ENCODE data around the gene DIP2B.
A peak's percentile ranks its signal among the peaks of the same experiment; 100 is the strongest.

Gene DIP2B

GRCh38 chr12:50620978-50621360, 116.2 kb downstream of the DIP2B start:
- H3K4me3 ChIP-seq (ENCODE audit: low read depth, low read length) = no peak overlapping the region
- TF ChIP-seq, protein P1, sequence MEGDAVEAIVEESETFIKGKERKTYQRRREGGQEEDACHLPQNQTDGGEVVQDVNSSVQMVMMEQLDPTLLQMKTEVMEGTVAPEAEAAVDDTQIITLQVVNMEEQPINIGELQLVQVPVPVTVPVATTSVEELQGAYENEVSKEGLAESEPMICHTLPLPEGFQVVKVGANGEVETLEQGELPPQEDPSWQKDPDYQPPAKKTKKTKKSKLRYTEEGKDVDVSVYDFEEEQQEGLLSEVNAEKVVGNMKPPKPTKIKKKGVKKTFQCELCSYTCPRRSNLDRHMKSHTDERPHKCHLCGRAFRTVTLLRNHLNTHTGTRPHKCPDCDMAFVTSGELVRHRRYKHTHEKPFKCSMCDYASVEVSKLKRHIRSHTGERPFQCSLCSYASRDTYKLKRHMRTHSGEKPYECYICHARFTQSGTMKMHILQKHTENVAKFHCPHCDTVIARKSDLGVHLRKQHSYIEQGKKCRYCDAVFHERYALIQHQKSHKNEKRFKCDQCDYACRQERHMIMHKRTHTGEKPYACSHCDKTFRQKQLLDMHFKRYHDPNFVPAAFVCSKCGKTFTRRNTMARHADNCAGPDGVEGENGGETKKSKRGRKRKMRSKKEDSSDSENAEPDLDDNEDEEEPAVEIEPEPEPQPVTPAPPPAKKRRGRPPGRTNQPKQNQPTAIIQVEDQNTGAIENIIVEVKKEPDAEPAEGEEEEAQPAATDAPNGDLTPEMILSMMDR (IDR thresholded peaks at IDR 0.05; ENCODE audit: control insufficient read depth, extremely low read depth, insufficient read depth) = no peak
- DNase-seq (ENCODE audit: low read depth) = no peak

DNA sequence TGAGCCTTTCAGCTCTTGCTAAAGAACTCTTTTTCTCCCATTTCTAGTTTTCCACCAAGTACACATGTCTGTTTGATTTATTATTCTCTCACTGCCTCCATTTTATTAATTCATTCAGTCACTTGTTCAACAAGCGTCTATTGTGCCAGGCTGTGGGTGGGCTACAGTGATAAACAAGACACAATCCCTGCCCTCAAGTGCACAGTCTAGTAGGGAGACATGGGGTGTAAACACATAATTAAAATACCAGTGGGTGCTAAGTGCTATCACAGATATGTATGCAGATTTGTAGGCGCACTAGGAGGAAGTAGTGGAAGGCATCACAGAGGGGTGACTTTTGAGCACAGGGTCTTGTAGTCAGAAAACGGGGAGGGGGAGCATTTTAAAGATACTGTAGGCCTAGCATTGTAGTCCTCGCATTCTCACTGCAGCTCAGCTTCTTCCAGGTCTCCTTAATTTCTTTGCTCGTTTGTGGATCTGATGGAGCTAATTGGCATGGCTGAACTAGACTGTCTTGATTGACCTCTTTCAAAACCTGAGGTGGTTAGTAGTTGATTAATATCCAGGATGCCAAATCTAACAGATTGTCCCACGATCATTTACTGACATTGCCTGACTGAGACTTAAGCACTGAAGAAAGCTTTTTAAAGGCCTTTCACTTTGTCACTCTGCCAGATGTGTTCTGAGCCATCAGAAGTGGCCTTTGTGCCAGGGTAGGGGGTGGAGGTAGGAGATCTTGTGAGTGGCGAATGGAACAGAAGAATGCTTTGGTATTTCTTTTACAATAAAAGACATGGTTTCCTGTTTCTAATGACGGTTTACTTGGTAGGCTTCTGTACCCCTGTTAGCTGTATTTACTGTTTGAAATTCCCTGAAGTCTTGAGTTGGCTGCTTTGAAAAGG, 116.9 kb downstream of the DIP2B start:
- DNase-seq (ENCODE audit: low read depth) = peak; percentile 46

DNA sequence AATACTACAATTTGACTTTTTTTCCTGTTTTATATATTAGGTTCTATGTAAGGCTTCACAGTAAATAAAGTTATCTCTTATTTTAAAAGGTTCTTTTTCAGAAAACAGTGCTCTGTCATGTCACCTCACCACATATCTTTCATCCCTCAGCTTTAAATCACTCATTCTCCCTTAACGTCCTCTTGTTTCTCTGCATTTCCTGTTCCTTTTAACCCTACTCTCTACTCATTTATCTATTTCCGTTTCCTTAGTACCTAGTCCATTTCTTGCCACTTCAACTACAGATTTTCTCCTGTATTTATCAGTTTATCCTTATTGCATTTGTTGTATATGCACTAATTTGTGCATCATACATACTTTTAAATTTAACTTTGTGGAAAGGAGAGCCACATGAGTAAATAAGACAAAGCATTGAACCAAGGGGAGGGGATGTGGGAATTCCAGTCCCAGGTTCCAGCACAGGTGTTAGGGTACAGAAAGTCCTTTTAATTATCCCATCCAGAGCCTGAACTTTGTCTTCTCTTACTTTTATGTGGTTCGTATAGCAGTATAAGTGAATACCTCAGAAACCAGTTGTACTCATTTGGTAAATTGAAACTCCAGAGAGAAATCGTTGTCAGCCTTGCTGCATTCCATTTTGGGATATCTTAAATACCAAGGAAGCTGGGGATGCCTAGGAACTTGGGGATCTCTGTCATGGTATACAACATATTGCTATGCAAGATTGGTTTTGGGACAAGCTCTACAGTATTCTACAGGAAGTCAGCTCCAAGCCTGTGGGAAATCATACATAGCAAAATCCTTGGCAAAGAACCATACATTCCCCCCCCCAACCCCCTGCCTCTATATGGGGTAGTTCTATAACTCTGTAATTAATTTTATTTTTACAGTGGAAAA, 120.5 kb downstream of the DIP2B start:
- DNase-seq (ENCODE audit: low read depth) = no peak
- no peak overlapping the region for H3K4me3 ChIP-seq (ENCODE audit: low read depth, low read length)
- TF ChIP-seq, protein P1 (IDR thresholded peaks at IDR 0.05; ENCODE audit: control insufficient read depth, extremely low read depth, insufficient read depth) = no peak

More for the DNA sequence above, 116.9 kb downstream of the DIP2B start:
- TF ChIP-seq, protein P1 (IDR thresholded peaks at IDR 0.05; ENCODE audit: control insufficient read depth, extremely low read depth, insufficient read depth) = no peak
- no peak overlapping the region for H3K4me3 ChIP-seq (ENCODE audit: low read depth, low read length)

DNA sequence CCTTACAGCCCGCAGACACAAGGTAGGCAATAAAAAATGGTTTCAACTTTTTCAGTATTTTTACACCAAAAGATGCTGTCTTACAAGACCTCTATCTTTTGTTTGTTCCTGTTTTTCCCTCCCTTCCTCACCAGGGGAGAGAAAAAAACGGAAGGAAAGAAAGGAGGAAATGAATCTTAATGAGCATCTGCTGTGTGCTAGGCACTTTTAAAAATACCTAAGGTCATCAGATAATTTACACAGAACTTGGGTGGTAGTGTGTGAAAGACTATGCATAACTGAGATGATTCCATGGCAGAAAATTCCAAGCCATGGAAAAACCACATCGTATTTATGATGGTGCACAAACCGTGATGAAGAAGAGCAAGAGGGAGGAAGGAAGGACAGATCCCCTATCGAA, 121.2 kb downstream of the DIP2B start:
- no peak for DNase-seq (ENCODE audit: low read depth)
- H3K4me3 ChIP-seq (ENCODE audit: low read depth, low read length) = no peak overlapping the region
- TF ChIP-seq, protein P1 (IDR thresholded peaks at IDR 0.05; ENCODE audit: control insufficient read depth, extremely low read depth, insufficient read depth) = no peak

GRCh38 chr12:50627491-50627890, 122.7 kb downstream of the DIP2B start:
- no peak overlapping the region for H3K4me3 ChIP-seq (ENCODE audit: low read depth, low read length)
- no peak for DNase-seq (ENCODE audit: low read depth)
- TF ChIP-seq, protein P1 (IDR thresholded peaks at IDR 0.05; ENCODE audit: control insufficient read depth, extremely low read depth, insufficient read depth) = no peak

DNA sequence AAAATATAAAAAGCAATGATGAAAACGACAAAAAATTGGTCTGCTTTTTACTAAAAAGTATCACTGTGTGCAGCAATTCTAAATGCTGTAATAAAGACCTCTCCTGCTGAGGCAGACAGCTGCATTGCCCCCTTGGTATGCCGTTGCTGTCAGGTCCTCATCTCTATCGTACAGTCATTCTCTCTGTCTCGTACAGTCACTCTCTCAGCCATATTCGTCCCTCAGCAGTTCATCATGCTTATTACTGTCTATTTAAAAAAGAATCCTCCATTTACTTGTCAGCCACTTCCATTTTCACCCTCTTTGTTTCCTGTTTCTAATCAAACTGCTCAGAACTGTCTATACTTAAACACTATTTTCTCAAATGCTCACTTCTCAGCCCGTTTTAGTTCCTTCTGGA, 123.6 kb downstream of the DIP2B start:
- TF ChIP-seq, protein P1 (IDR thresholded peaks at IDR 0.05; ENCODE audit: control insufficient read depth, extremely low read depth, insufficient read depth) = no peak
- DNase-seq (ENCODE audit: low read depth) = no peak
- H3K4me3 ChIP-seq (ENCODE audit: low read depth, low read length) = no peak overlapping the region
